ENCODE measurements around the gene LEF1.

LEF1 gene

GRCh38 chr4:108018884-108019187, 149.9 kb downstream of the LEF1 start:
- TF ChIP-seq GATA3 (IDR thresholded peaks at IDR 0.05; ENCODE audit: low read depth, low read length): no peak
- TF ChIP-seq GATA2 (IDR thresholded peaks at IDR 0.05; ENCODE audit: low read depth, low read length): no peak

GRCh38 chr4:108018040-108018883, 150.5 kb downstream of the LEF1 start:
- TF ChIP-seq GATA2 (IDR thresholded peaks at IDR 0.05; ENCODE audit: low read depth, low read length) (no peak), GATA3 (IDR thresholded peaks at IDR 0.05; ENCODE audit: low read depth, low read length) (no peak)

GRCh38 chr4:108013955-108014354, 154.8 kb downstream of the LEF1 start:
- TF ChIP-seq GATA2 (IDR thresholded peaks at IDR 0.05; ENCODE audit: low read depth, low read length): no peak
- TF ChIP-seq GATA3 (IDR thresholded peaks at IDR 0.05; ENCODE audit: low read depth, low read length): no peak

GRCh38 chr4:108013327-108013726, 155.4 kb downstream of the LEF1 start:
- TF ChIP-seq GATA3 (IDR thresholded peaks at IDR 0.05; ENCODE audit: low read depth, low read length) (no peak), GATA2 (IDR thresholded peaks at IDR 0.05; ENCODE audit: low read depth, low read length) (no peak)

GRCh38 chr4:108010167-108010566, 158.6 kb downstream of the LEF1 start:
- TF ChIP-seq GATA2 (IDR thresholded peaks at IDR 0.05; ENCODE audit: low read depth, low read length) (no peak), GATA3 (IDR thresholded peaks at IDR 0.05; ENCODE audit: low read depth, low read length) (no peak)

- TF ChIP-seq GATA2 (IDR thresholded peaks at IDR 0.05; ENCODE audit: low read depth, low read length): no peak
These were observed 160.0 kb downstream of the LEF1 start for GRCh38 chr4:108008721-108009120.

- no peak for TF ChIP-seq GATA3 (IDR thresholded peaks at IDR 0.05; ENCODE audit: low read depth, low read length)
- TF ChIP-seq GATA2 (IDR thresholded peaks at IDR 0.05; ENCODE audit: low read depth, low read length): no peak
These were observed 160.7 kb downstream of the LEF1 start for GRCh38 chr4:108007984-108008383.

GRCh38 chr4:108006361-108006760, 162.4 kb downstream of the LEF1 start:
- TF ChIP-seq GATA3 (IDR thresholded peaks at IDR 0.05; ENCODE audit: low read depth, low read length): no peak
- no peak for TF ChIP-seq GATA2 (IDR thresholded peaks at IDR 0.05; ENCODE audit: low read depth, low read length)

- TF ChIP-seq GATA3 (IDR thresholded peaks at IDR 0.05; ENCODE audit: low read depth, low read length) (no peak), GATA2 (IDR thresholded peaks at IDR 0.05; ENCODE audit: low read depth, low read length) (no peak)
These were observed 162.9 kb downstream of the LEF1 start for GRCh38 chr4:108005807-108006206.

- no peak for TF ChIP-seq GATA3 (IDR thresholded peaks at IDR 0.05; ENCODE audit: low read depth, low read length)
- TF ChIP-seq GATA2 (IDR thresholded peaks at IDR 0.05; ENCODE audit: low read depth, low read length): no peak
These were observed 164.1 kb downstream of the LEF1 start for GRCh38 chr4:108004646-108005045.

- no peak for TF ChIP-seq GATA2 (IDR thresholded peaks at IDR 0.05; ENCODE audit: low read depth, low read length)
- no peak for TF ChIP-seq GATA3 (IDR thresholded peaks at IDR 0.05; ENCODE audit: low read depth, low read length)
These were observed 164.7 kb downstream of the LEF1 start for GRCh38 chr4:108003982-108004515.

- TF ChIP-seq GATA2 (IDR thresholded peaks at IDR 0.05; ENCODE audit: low read depth, low read length) (no peak), GATA3 (IDR thresholded peaks at IDR 0.05; ENCODE audit: low read depth, low read length) (no peak)
These were observed 167.1 kb downstream of the LEF1 start for GRCh38 chr4:108001540-108002135.

- TF ChIP-seq GATA2 (IDR thresholded peaks at IDR 0.05; ENCODE audit: low read depth, low read length): no peak
- TF ChIP-seq GATA3 (IDR thresholded peaks at IDR 0.05; ENCODE audit: low read depth, low read length): no peak
These were observed 168.7 kb downstream of the LEF1 start for GRCh38 chr4:107999932-108000539.

GRCh38 chr4:107997794-107998193, 170.9 kb downstream of the LEF1 start:
- TF ChIP-seq GATA2 (IDR thresholded peaks at IDR 0.05; ENCODE audit: low read depth, low read length) (no peak), GATA3 (IDR thresholded peaks at IDR 0.05; ENCODE audit: low read depth, low read length) (no peak)
